OCI-M2 (cell line): ENCODE data around the gene PRKAG3.

Experiments used
- DNase-seq: peaks from one replicate; lab custom pipeline; 2025; ENCODE audit not compliant: unreplicated experiment; lab: John Stamatoyannopoulos, UW

The PRKAG3 gene

GRCh38 chr2:218831378-218831990 lies at the start of gene PRKAG3:
PRKAG3 (minus strand) TSS chr2:218831803.
- no peak for DNase-seq

GRCh38 chr2:218880859-218881594 lies 49.4 kb upstream of the PRKAG3 start:
- DNase-seq, result no peak

- DNase-seq, result no peak
These were observed 48.7 kb upstream of the PRKAG3 start, which contains the start of gene WNT10A for GRCh38 chr2:218880102-218880858. WNT10A (plus strand) TSS chr2:218880852; CDS start chr2:218880996, 144 bp downstream.

- no peak for DNase-seq
These were observed 48.1 kb upstream of the PRKAG3 start for GRCh38 chr2:218879776-218880101.

- no peak for DNase-seq
These were observed 47.5 kb upstream of the PRKAG3 start for GRCh38 chr2:218878926-218879761.

- DNase-seq, result no peak
These were observed 46.9 kb upstream of the PRKAG3 start for GRCh38 chr2:218878486-218878885.

- DNase-seq, result no peak
These were observed 46.3 kb upstream of the PRKAG3 start for GRCh38 chr2:218877891-218878290.

GRCh38 chr2:218877331-218877730 lies 45.7 kb upstream of the PRKAG3 start:
- no peak for DNase-seq

- peak; percentile 32 for DNase-seq
These were observed 45.1 kb upstream of the PRKAG3 start for GRCh38 chr2:218876562-218877219.

GRCh38 chr2:218875692-218876246 lies 44.2 kb upstream of the PRKAG3 start:
- DNase-seq, result peak; percentile 14

GRCh38 chr2:218873359-218874194 lies 42.0 kb upstream of the PRKAG3 start:
- DNase-seq, result no peak

- no peak for DNase-seq
These were observed 41.2 kb upstream of the PRKAG3 start for GRCh38 chr2:218872645-218873358.

- no peak for DNase-seq
These were observed 40.0 kb upstream of the PRKAG3 start for GRCh38 chr2:218871345-218872302.

- DNase-seq, result no peak
These were observed 39.4 kb upstream of the PRKAG3 start for GRCh38 chr2:218870984-218871344.

- DNase-seq, result no peak
These were observed 37.5 kb upstream of the PRKAG3 start for GRCh38 chr2:218869064-218869463.

- no peak for DNase-seq
These were observed 36.3 kb upstream of the PRKAG3 start for GRCh38 chr2:218867900-218868299.

GRCh38 chr2:218865999-218866398 lies 34.4 kb upstream of the PRKAG3 start:
- DNase-seq, result no peak

GRCh38 chr2:218865396-218865795 lies 33.8 kb upstream of the PRKAG3 start:
- no peak for DNase-seq
